ENCODE results near the gene LNX1. TPM values are rescaled to one million over a fixed set of nuclear protein-coding genes. Genes with fewer than 3 reads are reported as not detected.

LNX1 gene
- total RNA-seq, 1 donor from 2014 or later: not detected

DNA sequence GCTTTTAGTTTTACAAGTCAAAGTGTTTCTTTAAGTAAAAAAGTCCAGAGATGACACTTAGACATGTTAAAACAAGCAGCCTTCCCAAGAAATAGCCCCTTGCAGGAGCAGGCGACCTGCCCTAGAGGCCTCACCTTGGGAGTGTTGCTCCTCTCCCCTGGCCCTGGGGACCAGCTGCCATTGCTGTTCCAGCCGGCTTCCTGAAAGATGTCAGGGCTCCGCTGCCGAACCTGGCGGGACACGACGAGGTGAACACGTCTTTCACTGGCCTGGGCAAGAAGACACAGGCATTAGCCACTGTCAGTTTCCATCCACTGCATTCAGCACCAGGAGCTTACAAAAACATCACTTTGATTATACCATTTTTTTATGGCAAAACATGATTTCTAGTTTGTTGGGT lies 109.7 kb downstream of the LNX1 start:
- peaks cover 15% of the 10 kb centered on the region for H3K27me3 Mint-ChIP-seq
- ChIA-PET POLR2A (no interaction called here), CTCF (no interaction called here)
- no peak overlapping the region for H3K27ac Mint-ChIP-seq
- H3K4me3 Mint-ChIP-seq: no peak overlapping the region
- H3K4me1 Mint-ChIP-seq: no peaks in the 10 kb centered on the region
- ATAC-seq (ENCODE audit: low read depth) (no peak), DNase-seq (no peak)
- H3K9me3 Mint-ChIP-seq: no peaks in the 10 kb centered on the region
- intact Hi-C loops (cut with micrococcal nuclease): no loop called here
- TF ChIP-seq, protein P1, sequence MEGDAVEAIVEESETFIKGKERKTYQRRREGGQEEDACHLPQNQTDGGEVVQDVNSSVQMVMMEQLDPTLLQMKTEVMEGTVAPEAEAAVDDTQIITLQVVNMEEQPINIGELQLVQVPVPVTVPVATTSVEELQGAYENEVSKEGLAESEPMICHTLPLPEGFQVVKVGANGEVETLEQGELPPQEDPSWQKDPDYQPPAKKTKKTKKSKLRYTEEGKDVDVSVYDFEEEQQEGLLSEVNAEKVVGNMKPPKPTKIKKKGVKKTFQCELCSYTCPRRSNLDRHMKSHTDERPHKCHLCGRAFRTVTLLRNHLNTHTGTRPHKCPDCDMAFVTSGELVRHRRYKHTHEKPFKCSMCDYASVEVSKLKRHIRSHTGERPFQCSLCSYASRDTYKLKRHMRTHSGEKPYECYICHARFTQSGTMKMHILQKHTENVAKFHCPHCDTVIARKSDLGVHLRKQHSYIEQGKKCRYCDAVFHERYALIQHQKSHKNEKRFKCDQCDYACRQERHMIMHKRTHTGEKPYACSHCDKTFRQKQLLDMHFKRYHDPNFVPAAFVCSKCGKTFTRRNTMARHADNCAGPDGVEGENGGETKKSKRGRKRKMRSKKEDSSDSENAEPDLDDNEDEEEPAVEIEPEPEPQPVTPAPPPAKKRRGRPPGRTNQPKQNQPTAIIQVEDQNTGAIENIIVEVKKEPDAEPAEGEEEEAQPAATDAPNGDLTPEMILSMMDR (IDR thresholded peaks at IDR 0.05): no peak
- no peaks in the 10 kb centered on the region for H3K36me3 Mint-ChIP-seq (ENCODE audit: low read depth)

GRCh38 chr4:53480909-53481308 lies 110.4 kb downstream of the LNX1 start:
- Mint-ChIP-seq H3K27ac (no peak overlapping the region), H3K36me3 (ENCODE audit: low read depth) (no peaks in the 10 kb centered on the region), H3K27me3 (peaks cover 15% of the 10 kb centered on the region), H3K9me3 (no peaks in the 10 kb centered on the region), H3K4me3 (no peak overlapping the region), H3K4me1 (no peaks in the 10 kb centered on the region)
- ChIA-PET CTCF (interaction anchor here (1.5 kb wide), 1 partner anchor 14 kb away, joined by 3 read pairs; no protein-coding TSS in a partner anchor), POLR2A (no interaction called here)
- TF ChIP-seq, protein P1 (IDR thresholded peaks at IDR 0.05): no peak
- DNase-seq: no peak
- no peak for ATAC-seq (ENCODE audit: low read depth)
- intact Hi-C loops (cut with micrococcal nuclease): no loop called here

DNA sequence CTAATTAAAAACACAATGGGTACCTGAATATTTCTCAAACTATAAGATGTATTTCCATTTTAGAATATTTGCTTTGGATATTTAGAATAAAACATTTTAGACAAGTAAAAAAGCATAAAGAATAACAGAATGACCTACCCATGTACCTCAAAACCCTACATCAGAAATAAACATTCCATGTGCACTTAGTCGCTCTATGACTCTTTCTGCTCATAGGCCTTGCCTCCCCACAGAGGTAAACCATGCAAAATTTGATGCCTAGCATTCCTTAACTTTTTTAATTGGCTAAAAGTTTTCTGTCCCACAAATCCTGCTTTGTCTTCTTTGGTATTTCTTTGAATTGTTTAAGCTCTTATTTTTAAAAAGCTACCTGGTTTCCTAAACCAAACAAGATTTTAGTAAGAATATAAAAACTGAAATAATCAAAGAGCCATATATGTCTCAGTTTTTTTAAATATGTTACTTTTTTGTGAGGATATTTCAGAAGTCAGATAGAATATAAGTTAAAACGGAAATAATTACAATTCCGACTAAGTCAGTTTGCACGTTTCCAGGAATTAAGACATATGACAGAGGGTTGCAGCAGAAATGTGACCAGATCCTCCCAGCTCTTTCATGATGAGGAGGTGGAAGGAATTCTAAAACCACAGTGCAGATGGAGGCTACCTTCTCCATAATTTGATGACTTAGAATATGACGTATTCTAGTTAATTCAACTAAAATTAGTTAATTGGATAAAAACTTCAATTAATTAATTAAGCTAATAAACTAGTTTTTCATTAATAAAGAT lies 111.4 kb downstream of the LNX1 start:
- H3K4me1 Mint-ChIP-seq: no peaks in the 10 kb centered on the region
- POLR2A ChIA-PET: interaction anchor here (0.6 kb wide), 1 partner anchor 132 kb away, joined by 4 read pairs; no protein-coding TSS in a partner anchor

GRCh38 chr4:53478671-53479456 lies 112.4 kb downstream of the LNX1 start:
- Mint-ChIP-seq H3K4me1 (no peaks in the 10 kb centered on the region), H3K27me3 (peaks cover 15% of the 10 kb centered on the region), H3K36me3 (ENCODE audit: low read depth) (no peaks in the 10 kb centered on the region), H3K27ac (no peak overlapping the region), H3K4me3 (no peak overlapping the region), H3K9me3 (no peaks in the 10 kb centered on the region)
- no peak for DNase-seq
- POLR2A ChIA-PET: no interaction called here
- TF ChIP-seq, protein P1 (IDR thresholded peaks at IDR 0.05): no peak
- intact Hi-C loops (cut with micrococcal nuclease): no loop called here
- no peak for ATAC-seq (ENCODE audit: low read depth)
- CTCF ChIA-PET: no interaction called here

More for the DNA sequence above, 111.4 kb downstream of the LNX1 start:
- Mint-ChIP-seq H3K27me3 (peaks cover 15% of the 10 kb centered on the region), H3K27ac (no peak overlapping the region), H3K4me3 (no peak overlapping the region), H3K9me3 (no peaks in the 10 kb centered on the region), H3K36me3 (ENCODE audit: low read depth) (no peaks in the 10 kb centered on the region)
- CTCF ChIA-PET: interaction anchor here (1.5 kb wide), 1 partner anchor 15 kb away, joined by 3 read pairs; no protein-coding TSS in a partner anchor
- no peak for DNase-seq
- TF ChIP-seq, protein P1 (IDR thresholded peaks at IDR 0.05): no peak
- ATAC-seq (ENCODE audit: low read depth): no peak
- intact Hi-C loops (cut with micrococcal nuclease): no loop called here

DNA sequence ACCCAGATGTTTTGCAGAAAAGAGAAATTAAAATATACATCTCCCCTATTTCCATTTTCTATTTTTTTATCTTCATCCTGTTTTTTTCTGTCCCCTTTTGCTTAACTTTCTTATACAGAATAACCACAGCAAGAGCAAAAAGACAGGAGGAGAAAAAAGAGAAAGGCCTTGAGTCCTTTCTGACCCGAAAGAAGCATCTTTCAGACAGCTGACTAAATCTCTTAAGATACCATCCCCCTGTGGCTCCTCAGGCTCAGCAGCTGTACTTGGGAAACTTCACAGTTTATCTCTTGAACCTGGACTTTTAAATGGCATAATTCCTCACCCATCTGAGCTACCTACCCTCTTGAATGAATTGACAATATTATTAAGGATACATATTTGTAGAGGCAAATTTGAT lies 113.7 kb downstream of the LNX1 start:
- H3K9me3 Mint-ChIP-seq: peaks cover 3% of the 10 kb centered on the region
- no peaks in the 10 kb centered on the region for H3K36me3 Mint-ChIP-seq (ENCODE audit: low read depth)
- TF ChIP-seq, protein P1 (IDR thresholded peaks at IDR 0.05): no peak
- ATAC-seq (ENCODE audit: low read depth): no peak
- H3K27me3 Mint-ChIP-seq: peaks cover 10% of the 10 kb centered on the region
- no peaks in the 10 kb centered on the region for H3K4me1 Mint-ChIP-seq
- H3K4me3 Mint-ChIP-seq: no peak overlapping the region
- DNase-seq: no peak
- POLR2A ChIA-PET: no interaction called here
- CTCF ChIA-PET: no interaction called here
- intact Hi-C loops (cut with micrococcal nuclease): no loop called here
- H3K27ac Mint-ChIP-seq: no peak overlapping the region
